ENCODE data around the gene ZFP14.

GRCh38 chr19:36420961-36421748 is 42.2 kb upstream of the ZFP14 start:
- TF ChIP-seq POLR2A (IDR thresholded peaks at IDR 0.05) (no peak), POLR2AphosphoS5 (IDR thresholded peaks at IDR 0.05) (no peak)
- TF ChIP-seq, protein P1, sequence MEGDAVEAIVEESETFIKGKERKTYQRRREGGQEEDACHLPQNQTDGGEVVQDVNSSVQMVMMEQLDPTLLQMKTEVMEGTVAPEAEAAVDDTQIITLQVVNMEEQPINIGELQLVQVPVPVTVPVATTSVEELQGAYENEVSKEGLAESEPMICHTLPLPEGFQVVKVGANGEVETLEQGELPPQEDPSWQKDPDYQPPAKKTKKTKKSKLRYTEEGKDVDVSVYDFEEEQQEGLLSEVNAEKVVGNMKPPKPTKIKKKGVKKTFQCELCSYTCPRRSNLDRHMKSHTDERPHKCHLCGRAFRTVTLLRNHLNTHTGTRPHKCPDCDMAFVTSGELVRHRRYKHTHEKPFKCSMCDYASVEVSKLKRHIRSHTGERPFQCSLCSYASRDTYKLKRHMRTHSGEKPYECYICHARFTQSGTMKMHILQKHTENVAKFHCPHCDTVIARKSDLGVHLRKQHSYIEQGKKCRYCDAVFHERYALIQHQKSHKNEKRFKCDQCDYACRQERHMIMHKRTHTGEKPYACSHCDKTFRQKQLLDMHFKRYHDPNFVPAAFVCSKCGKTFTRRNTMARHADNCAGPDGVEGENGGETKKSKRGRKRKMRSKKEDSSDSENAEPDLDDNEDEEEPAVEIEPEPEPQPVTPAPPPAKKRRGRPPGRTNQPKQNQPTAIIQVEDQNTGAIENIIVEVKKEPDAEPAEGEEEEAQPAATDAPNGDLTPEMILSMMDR (IDR thresholded peaks at IDR 0.05) = no peak

All from suprapubic skin (tissue), 4 donors.